ENCODE results near the gene RBM17.
"Not testable (repeated sequence)": the region's sequence is repeated elsewhere in the genome, so short reads cannot be mapped to it uniquely, and the experiment has no call there.

Gene RBM17

DNA sequence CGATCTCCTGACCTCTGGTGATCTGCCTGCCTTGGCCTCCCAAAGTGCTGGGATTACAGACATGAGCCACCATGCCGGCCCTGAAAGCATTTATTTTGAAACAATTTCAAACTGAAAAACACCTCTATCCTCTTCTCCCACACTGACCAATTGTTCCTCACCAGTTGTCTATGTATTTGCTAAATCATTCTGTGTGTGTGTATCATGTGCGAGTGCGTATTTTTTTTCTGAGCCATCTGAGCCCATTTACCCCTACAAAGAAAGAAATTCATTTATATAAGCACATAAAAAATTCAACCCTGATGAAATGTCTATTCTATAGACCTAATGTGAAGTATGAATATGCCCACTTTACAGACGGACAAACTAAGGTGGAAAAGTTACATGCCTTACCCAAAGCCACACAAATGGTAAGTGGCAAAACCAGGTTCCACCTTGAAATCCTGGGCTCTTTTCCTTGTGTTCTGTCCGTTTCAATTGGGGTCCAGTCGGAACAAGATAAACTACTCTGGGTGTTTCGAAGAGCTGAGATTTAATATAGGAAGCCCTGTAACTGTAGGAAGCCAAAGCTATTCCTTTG is 46.8 kb downstream of the RBM17 start:
- H3K9me3 ChIP-seq (ENCODE audit: control insufficient read depth, low read length), result no peaks in the 10 kb centered on the region
- no peaks in the 10 kb centered on the region for H3K36me3 ChIP-seq (ENCODE audit: control insufficient read depth, insufficient read depth, low read length)
- H3K27me3 ChIP-seq (ENCODE audit: control insufficient read depth, insufficient read depth, low read length), result peaks cover 7% of the 10 kb centered on the region
- no peak overlapping the region for H3K9ac ChIP-seq (ENCODE audit: low read length)
- no peak overlapping the region for H3K4me3 ChIP-seq (ENCODE audit: low read length)
- H3K4me1 ChIP-seq (ENCODE audit: control insufficient read depth, insufficient read depth, low read length), result peaks cover 3% of the 10 kb centered on the region

DNA sequence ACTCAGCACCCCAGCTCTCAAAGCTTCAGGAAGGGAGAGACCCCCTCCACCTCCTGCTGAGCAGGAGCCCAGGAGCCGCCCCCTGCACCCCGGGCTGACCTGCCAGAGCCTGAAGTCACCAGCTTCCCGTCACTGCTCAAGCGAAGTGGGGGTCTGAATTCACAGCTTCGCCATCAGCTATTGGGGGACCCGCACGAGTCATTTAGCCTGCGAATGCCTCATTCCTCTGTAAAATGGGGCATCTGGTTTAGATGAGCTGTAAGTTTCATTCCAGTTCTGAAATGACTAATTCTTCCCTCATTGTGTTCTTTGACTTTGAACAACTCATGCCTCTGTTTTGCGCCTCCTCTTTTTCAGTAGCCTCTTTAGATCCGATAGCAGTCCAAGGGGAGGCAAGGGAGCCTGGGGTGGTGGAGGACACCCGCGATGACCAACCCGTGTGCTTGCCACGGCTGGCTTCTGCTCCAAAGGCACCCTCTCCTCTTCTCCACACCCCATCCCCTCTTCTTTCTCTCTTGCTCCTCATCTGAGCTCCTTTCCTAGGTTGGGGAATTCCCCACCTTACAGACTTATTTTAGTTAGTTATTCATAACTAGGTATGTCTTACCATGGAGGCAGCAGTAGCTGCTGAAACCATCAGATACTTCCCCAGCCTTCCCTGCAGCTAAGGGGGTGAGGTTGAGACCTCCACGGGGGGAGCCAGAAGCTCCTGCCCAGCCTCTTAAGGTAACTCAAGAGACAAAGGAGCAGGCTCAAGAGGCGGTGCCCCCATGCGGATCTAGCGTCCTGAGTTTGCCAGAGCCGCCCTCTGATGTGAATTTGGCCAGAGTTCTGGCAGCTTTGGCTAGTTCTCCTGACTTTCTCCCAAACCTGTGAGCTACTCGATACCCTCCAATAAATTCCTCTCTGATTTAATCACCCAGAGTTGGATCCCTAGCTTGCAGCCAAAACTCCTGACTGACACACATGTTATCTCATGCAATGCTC is 47.7 kb downstream of the RBM17 start:
- no peak overlapping the region for H3K9ac ChIP-seq (ENCODE audit: low read length)
- no peaks in the 10 kb centered on the region for H3K36me3 ChIP-seq (ENCODE audit: control insufficient read depth, insufficient read depth, low read length)
- H3K4me1 ChIP-seq (ENCODE audit: control insufficient read depth, insufficient read depth, low read length), result peaks cover 7% of the 10 kb centered on the region
- H3K27me3 ChIP-seq (ENCODE audit: control insufficient read depth, insufficient read depth, low read length), result peaks cover 7% of the 10 kb centered on the region
- no peaks in the 10 kb centered on the region for H3K9me3 ChIP-seq (ENCODE audit: control insufficient read depth, low read length)
- H3K4me3 ChIP-seq (ENCODE audit: low read length), result no peak overlapping the region

GRCh38 chr10:6138456-6138855 is 49.6 kb downstream of the RBM17 start:
- Histone ChIP-seq H3K36me3 (ENCODE audit: control insufficient read depth, insufficient read depth, low read length) (no peaks in the 10 kb centered on the region), H3K9ac (ENCODE audit: low read length) (no peak overlapping the region), H3K27me3 (ENCODE audit: control insufficient read depth, insufficient read depth, low read length) (peaks cover 7% of the 10 kb centered on the region), H3K9me3 (ENCODE audit: control insufficient read depth, low read length) (no peaks in the 10 kb centered on the region), H3K4me3 (ENCODE audit: low read length) (no peak overlapping the region), H3K4me1 (ENCODE audit: control insufficient read depth, insufficient read depth, low read length) (peaks cover 7% of the 10 kb centered on the region)

GRCh38 chr10:6139470-6139869 is 50.6 kb downstream of the RBM17 start:
- Histone ChIP-seq H3K27me3 (ENCODE audit: control insufficient read depth, insufficient read depth, low read length) (peaks cover 7% of the 10 kb centered on the region), H3K9ac (ENCODE audit: low read length) (no peak overlapping the region), H3K9me3 (ENCODE audit: control insufficient read depth, low read length) (no peaks in the 10 kb centered on the region), H3K4me1 (ENCODE audit: control insufficient read depth, insufficient read depth, low read length) (peaks cover 7% of the 10 kb centered on the region), H3K4me3 (ENCODE audit: low read length) (no peak overlapping the region), H3K36me3 (ENCODE audit: control insufficient read depth, insufficient read depth, low read length) (no peaks in the 10 kb centered on the region)

- no peaks in the 10 kb centered on the region for H3K36me3 ChIP-seq (ENCODE audit: control insufficient read depth, insufficient read depth, low read length)
- no peak overlapping the region for H3K9ac ChIP-seq (ENCODE audit: low read length)
- H3K9me3 ChIP-seq (ENCODE audit: control insufficient read depth, low read length), result no peaks in the 10 kb centered on the region
- H3K27me3 ChIP-seq (ENCODE audit: control insufficient read depth, insufficient read depth, low read length), result peaks cover 7% of the 10 kb centered on the region
- peaks cover 7% of the 10 kb centered on the region for H3K4me1 ChIP-seq (ENCODE audit: control insufficient read depth, insufficient read depth, low read length)
- H3K4me3 ChIP-seq (ENCODE audit: low read length), result peak overlapping the region; percentile 15
Observed at GRCh38 chr10:6140141-6140841, 51.5 kb downstream of the RBM17 start.

DNA sequence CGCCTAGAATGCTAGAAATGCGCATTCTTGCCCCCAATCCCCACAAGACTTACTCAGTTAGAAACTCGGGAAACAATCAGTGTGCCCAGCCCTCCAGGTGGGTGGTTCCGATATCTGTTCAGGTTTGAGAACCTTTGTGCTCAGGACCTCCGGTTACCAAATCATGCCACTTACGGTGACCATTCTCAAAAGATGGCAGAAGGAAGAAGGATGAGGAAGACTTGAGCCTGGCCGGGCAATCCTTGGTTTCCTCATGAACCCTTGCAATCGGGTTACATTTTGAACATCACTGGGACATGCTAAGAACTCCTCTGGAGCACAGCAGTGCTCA is 52.1 kb downstream of the RBM17 start:
- Histone ChIP-seq H3K36me3 (ENCODE audit: control insufficient read depth, insufficient read depth, low read length) (no peaks in the 10 kb centered on the region), H3K4me1 (ENCODE audit: control insufficient read depth, insufficient read depth, low read length) (peaks cover 12% of the 10 kb centered on the region), H3K27me3 (ENCODE audit: control insufficient read depth, insufficient read depth, low read length) (peaks cover 7% of the 10 kb centered on the region), H3K4me3 (ENCODE audit: low read length) (peak overlapping the region; percentile 15), H3K9ac (ENCODE audit: low read length) (peak overlapping the region; percentile 2), H3K9me3 (ENCODE audit: control insufficient read depth, low read length) (no peaks in the 10 kb centered on the region)

DNA sequence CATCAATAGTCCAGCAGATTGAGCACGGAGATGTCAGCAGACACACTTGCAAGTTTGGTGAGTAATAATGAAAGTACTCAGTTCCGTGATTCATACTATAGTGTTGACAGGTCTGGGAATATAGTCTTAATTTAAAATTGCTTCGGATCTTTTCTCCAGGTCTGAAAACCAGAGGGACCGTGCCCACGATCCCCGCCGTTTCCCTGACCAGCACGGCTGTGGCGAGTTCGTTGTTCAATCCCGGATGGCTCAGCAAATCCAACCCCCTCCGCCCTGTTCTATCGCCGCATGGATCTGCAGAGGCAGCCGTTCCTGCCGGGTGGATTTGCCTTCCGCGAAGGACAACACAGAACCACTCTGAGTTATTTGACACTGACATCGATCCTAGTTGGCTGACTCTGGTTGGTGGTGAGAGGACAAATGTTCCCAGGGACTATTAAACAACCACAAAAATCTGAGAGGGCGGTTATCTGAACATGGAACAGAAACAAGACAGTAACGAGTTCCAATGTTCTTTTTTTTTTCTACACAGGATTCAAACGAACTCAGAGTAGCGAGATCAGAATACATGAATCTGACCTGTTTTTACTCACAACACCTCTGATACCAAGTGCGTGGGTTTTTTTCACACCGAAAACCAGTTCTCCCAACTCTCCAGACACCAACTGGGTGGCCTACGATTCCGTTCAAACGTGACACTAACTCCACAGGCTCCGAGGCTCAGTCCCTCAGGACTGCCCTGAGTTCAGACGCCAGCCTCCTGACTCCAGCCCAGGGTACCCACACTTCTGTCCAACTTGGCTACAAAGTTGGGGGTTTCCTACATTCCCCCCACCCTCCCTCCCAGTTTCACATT is 52.7 kb downstream of the RBM17 start:
- Histone ChIP-seq H3K27me3 (ENCODE audit: control insufficient read depth, insufficient read depth, low read length) (peaks cover 6% of the 10 kb centered on the region), H3K9me3 (ENCODE audit: control insufficient read depth, low read length) (no peaks in the 10 kb centered on the region), H3K4me1 (ENCODE audit: control insufficient read depth, insufficient read depth, low read length) (peaks cover 16% of the 10 kb centered on the region), H3K4me3 (ENCODE audit: low read length) (peak overlapping the region; percentile 15), H3K9ac (ENCODE audit: low read length) (peak overlapping the region; percentile 2), H3K36me3 (ENCODE audit: control insufficient read depth, insufficient read depth, low read length) (no peaks in the 10 kb centered on the region)

- H3K27me3 ChIP-seq (ENCODE audit: control insufficient read depth, insufficient read depth, low read length); H3K9ac ChIP-seq (ENCODE audit: low read length); H3K4me3 ChIP-seq (ENCODE audit: low read length); H3K36me3 ChIP-seq (ENCODE audit: control insufficient read depth, insufficient read depth, low read length); H3K9me3 ChIP-seq (ENCODE audit: control insufficient read depth, low read length): not testable (repeated sequence)
- H3K4me1 ChIP-seq (ENCODE audit: control insufficient read depth, insufficient read depth, low read length), result peaks cover 16% of the 10 kb centered on the region
Observed at GRCh38 chr10:6142186-6142585, 53.4 kb downstream of the RBM17 start.

DNA sequence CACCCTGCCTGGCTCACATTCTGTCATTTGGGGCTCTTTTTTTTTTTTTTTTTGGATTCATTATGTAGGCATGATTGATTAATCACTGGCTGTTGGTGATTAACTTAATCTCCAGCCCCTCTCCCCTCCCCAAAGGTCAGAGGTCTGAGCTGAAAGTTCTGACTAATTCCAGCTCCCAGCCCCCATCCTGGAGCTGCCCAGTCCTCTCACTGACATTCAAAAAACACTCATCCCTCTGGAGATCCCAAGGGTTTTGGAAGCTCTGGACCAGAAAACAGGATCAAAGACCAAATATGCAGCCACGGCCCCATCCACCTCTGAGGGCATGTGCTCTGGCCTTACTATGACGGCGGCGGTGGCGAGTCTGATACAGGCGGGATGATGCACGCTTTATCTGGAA is 53.8 kb downstream of the RBM17 start:
- no peaks in the 10 kb centered on the region for H3K27me3 ChIP-seq (ENCODE audit: control insufficient read depth, insufficient read depth, low read length)
- no peaks in the 10 kb centered on the region for H3K9me3 ChIP-seq (ENCODE audit: control insufficient read depth, low read length)
- H3K36me3 ChIP-seq (ENCODE audit: control insufficient read depth, insufficient read depth, low read length), result no peaks in the 10 kb centered on the region
- no peak overlapping the region for H3K9ac ChIP-seq (ENCODE audit: low read length)
- no peak overlapping the region for H3K4me3 ChIP-seq (ENCODE audit: low read length)
- H3K4me1 ChIP-seq (ENCODE audit: control insufficient read depth, insufficient read depth, low read length), result peaks cover 16% of the 10 kb centered on the region

GRCh38 chr10:6143181-6143580 is 54.3 kb downstream of the RBM17 start:
- Histone ChIP-seq H3K4me1 (ENCODE audit: control insufficient read depth, insufficient read depth, low read length) (peaks cover 16% of the 10 kb centered on the region), H3K4me3 (ENCODE audit: low read length) (no peak overlapping the region), H3K9me3 (ENCODE audit: control insufficient read depth, low read length) (no peaks in the 10 kb centered on the region), H3K27me3 (ENCODE audit: control insufficient read depth, insufficient read depth, low read length) (no peaks in the 10 kb centered on the region), H3K36me3 (ENCODE audit: control insufficient read depth, insufficient read depth, low read length) (no peaks in the 10 kb centered on the region), H3K9ac (ENCODE audit: low read length) (no peak overlapping the region)

DNA sequence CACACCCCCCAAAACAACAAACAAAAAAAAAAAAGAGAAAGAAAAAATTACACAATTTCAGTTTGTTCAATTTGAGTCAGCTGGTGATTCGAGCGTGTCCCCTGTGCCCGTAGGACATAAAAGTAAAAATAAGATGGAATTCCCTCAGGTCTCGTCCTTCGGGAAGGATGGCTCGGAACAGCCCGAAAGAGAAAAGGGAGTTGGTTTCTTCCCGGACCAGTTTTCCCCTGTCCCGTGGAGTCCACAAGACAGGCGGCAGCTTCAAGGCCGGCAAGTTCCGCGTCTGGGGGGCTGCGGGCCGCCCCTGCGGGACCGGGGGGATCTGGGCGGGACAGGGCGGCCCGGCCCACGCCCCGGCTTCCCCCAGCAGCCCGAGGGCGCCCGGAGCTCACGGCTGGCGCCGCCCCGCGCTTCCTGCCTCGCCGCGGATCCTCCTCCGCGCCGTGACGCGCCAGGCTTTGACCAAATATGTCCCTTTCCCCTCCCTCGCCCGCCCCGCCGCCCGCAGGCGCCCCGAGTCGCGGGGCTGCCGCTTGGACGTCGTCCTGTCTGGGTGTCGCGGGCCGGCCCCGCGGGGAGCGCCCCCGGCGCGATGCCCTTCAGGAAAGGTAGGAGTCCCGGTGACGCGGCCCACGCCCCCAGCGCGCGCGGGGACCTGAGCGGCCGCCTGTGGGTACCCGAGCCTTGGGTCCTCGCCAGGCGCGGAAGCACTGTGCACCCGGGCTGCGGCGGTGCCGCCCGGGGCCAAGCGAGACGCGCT is 55.8 kb downstream of the RBM17 start:
- Histone ChIP-seq H3K9ac (ENCODE audit: low read length) (peak overlapping the region; percentile 73), H3K27me3 (ENCODE audit: control insufficient read depth, insufficient read depth, low read length) (no peaks in the 10 kb centered on the region), H3K4me3 (ENCODE audit: low read length) (peak overlapping the region; percentile 41), H3K36me3 (ENCODE audit: control insufficient read depth, insufficient read depth, low read length) (no peaks in the 10 kb centered on the region), H3K9me3 (ENCODE audit: control insufficient read depth, low read length) (no peaks in the 10 kb centered on the region), H3K4me1 (ENCODE audit: control insufficient read depth, insufficient read depth, low read length) (peaks cover 16% of the 10 kb centered on the region)
